Measurements from ENCODE around the gene HHIP.

- TF ChIP-seq CTCF (conservative IDR thresholded peaks at IDR 0.05) (no peak), EZH2 (IDR thresholded peaks at IDR 0.05; ENCODE audit: low read depth) (no peak)
Measured at GRCh38 chr4:144655491-144655890, 9.5 kb downstream of the HHIP start.
